HTERT RPE-1 (cell line): ENCODE data around the gene GSTT2B.
"Not testable (repeated sequence)": the region's sequence is repeated elsewhere in the genome, so short reads cannot be mapped to it uniquely, and the experiment has no call there.

Source experiments
- in situ Hi-C: fragments of 300-500 bp; cut with MboI; formaldehyde crosslinking; loops from 4 replicates; pipeline ENCODE4 v1.14.3; 2020; ENCODE audit warnings: low sequenced_read_pairs

Gene GSTT2B

DNA sequence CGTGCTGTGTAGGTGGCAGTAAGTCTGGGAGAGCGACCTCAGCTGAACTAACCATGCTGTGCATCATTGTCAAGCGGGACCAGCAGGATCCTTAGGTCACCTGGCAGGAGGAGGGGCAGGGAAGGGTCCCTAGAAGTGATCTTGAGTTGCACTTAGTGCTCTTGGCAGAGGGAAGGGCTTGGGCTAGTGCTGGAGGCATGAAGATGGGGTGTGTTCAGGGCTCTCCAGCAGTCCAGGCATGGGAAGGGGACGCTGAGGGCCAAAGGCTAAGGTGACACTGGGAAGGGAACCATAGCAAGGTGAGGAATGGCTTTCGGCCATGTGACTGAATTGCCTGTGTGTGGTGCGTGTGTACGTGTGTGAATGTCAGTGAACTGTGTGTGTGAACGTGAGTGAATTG, 25.1 kb upstream of the GSTT2B start:
- in situ Hi-C loops, result not testable (repeated sequence)

- in situ Hi-C loops, result no loop called here
Observed at GRCh38 chr22:23984430-23984829, 23.4 kb upstream of the GSTT2B start.

- in situ Hi-C loops, result not testable (repeated sequence)
Observed at GRCh38 chr22:23980567-23980966, 19.6 kb upstream of the GSTT2B start.

DNA sequence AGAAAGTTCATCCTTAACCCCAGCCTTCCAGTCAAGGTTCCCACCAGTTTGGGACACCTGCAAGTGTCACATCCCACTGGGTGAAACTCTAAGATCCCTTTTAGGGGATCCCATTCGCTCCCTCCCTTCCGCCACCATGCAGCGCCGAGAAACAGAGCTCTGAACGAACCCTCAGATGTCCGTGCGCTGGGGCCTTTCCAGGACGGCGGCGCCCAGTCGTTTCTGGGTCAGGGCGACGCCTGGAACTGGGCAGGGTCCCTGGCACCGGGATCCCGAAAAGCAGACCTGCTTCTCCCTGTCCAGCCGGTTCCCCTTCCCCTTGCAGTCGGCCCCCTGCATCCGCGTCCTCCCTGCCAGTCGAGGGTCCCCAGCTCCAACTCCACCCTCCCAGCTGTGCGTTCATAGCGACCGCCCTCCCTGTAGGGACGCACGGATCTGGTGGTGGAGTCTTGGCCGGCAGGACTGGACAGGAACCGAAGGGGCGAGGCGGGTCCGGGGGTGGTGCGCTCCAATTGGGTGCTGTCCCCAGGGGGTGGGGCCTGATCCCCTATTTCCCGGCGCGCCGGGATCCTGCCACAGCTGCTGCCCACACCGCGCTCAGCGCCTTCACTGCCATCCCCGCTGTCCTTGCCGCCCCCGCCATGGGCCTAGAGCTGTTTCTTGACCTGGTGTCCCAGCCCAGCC, 18.7 kb upstream of the GSTT2B start, which contains the start of gene GSTT2:
Gene GSTT2 (plus strand): TSS at position 578 of the 684 bp plus-strand sequence.
- in situ Hi-C loops, result not testable (repeated sequence)

GRCh38 chr22:23977304-23977703, 16.3 kb upstream of the GSTT2B start:
- in situ Hi-C loops, result not testable (repeated sequence)

- in situ Hi-C loops, result not testable (repeated sequence)
Observed at GRCh38 chr22:23974836-23975352, 13.9 kb upstream of the GSTT2B start.

DNA sequence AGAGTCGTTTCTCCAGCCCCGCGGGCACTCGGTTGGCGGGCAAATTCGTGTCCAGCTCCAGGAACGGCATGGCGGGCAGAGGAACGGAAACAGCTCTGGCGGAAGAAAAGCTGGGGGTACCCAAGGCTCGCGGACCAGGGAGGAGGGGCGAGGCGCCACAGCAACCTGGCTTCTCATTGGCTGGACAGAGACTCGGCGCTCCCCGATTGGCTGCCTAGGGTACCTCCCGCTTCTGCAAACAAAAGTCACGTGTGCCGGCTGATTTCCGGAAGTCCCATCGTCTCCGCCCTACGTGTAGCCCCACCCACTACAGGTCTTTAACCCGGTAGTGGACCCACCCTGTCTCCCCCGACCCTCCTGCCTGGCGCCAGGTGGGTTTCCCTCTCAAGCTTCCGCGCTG, 13.3 kb upstream of the GSTT2B start, which contains the start of gene DDT:
Gene DDT (minus strand): TSS at position 97 of the 400 bp plus-strand sequence. CDS start 27 bp downstream, at position 70.
- in situ Hi-C loops, result not testable (repeated sequence)

DNA sequence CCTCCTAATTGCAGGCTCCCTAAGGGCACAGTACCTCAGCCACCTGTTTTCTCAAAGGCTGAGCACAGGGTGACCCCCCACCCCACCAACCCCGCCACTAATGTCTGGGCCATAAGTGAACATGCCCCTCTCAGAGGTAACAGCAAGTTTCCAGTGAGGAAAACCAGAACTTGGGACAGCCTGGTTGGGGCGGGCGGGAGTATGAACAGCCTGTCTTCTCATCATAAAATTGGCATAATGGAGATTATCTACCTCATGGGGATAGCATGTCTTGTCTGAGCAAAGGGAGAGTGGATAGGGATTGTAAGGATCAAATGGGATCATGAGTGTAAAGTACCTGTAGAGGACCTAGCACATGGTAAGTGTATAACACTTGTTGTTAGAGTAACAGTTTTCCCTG, 10.9 kb upstream of the GSTT2B start:
- in situ Hi-C loops, result not testable (repeated sequence)

DNA sequence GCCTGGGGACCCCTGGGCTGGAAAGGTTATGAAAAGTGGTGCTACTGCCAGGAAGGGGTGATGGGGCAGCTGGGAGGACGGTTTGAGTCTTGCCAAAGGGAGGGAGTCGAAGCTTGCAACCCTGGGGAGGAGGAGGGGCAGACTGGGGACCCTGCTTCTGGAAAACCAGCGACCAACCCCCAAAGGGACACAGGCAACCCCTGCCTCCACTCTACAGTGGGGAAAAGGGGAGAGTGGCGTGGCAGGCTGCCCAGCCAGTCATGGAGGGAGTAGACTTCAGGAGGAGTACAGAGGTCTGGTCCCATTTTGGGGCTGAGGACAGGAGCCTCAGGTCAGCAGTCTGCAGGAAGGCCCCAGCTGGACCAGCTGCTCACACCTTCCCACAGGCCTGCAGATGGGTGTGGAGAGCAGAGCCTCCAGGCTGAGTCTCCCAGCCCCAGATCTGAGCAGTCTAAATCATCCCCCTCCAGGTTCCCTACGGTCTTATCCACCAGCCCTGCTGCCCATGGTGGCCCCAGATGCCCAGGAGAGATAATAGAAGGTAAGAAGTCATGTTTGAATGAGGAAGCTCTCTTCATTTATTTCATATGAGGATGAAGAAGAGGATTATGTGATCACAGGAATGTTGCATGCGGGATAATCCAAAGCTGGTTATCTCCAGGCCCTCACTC, 10.0 kb upstream of the GSTT2B start:
- in situ Hi-C loops, result no loop called here

GRCh38 chr22:23970201-23970641, 9.2 kb upstream of the GSTT2B start:
- in situ Hi-C loops, result no loop called here

DNA sequence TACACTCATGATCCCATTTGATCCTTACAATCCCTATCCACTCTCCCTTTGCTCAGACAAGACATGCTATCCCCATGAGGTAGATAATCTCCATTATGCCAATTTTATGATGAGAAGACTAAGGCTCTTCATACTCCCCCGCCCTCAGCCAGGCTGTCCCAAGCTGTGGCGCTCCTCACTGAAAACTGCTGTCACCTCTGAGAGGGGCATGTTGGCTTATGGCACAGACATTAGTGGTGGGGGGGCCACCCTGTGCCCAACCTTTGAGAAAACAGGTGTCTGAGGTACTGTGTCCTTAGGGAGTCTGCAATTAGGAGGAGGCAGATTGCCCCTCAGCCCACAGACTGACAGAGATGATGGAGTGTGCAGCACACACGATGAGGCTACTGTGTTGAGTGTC, 8.1 kb upstream of the GSTT2B start:
- in situ Hi-C loops, result no loop called here

DNA sequence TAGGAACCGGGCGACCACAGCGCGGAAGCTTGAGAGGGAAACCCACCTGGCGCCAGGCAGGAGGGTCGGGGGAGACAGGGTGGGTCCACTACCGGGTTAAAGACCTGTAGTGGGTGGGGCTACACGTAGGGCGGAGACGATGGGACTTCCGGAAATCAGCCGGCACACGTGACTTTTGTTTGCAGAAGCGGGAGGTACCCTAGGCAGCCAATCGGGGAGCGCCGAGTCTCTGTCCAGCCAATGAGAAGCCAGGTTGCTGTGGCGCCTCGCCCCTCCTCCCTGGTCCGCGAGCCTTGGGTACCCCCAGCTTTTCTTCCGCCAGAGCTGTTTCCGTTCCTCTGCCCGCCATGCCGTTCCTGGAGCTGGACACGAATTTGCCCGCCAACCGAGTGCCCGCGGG, 5.6 kb upstream of the GSTT2B start, which contains the start of gene DDTL:
Gene DDTL (plus strand): TSS at position 321 of the 400 bp plus-strand sequence. CDS start 27 bp downstream, at position 348.
- in situ Hi-C loops, result not testable (repeated sequence)

DNA sequence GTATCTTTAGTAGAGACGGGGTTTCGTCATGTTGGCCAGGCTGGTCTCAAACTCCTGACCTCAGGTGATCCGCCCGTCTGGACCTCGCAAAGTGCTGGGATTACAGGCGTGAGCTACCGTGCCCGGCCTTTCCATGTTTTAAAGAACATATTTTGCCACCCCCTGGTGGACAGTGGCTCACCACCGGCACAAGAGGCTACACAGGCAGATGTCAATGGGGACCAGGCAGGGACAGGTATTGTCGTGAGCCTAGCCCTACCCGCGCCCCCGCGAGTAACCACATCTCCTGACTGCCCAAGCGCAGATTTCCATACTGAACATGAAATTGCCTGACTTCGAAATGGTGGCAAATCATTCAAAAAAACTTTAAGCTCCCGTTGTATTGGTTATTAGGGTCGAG, 5.1 kb upstream of the GSTT2B start:
- in situ Hi-C loops, result not testable (repeated sequence)

- in situ Hi-C loops, result not testable (repeated sequence)
Observed at GRCh38 chr22:23956301-23956900, 4.6 kb downstream of the GSTT2B start.

GRCh38 chr22:23955886-23956285, 5.1 kb downstream of the GSTT2B start:
- in situ Hi-C loops, result not testable (repeated sequence)

GRCh38 chr22:23954991-23955305, 6.0 kb downstream of the GSTT2B start:
- in situ Hi-C loops, result not testable (repeated sequence)

DNA sequence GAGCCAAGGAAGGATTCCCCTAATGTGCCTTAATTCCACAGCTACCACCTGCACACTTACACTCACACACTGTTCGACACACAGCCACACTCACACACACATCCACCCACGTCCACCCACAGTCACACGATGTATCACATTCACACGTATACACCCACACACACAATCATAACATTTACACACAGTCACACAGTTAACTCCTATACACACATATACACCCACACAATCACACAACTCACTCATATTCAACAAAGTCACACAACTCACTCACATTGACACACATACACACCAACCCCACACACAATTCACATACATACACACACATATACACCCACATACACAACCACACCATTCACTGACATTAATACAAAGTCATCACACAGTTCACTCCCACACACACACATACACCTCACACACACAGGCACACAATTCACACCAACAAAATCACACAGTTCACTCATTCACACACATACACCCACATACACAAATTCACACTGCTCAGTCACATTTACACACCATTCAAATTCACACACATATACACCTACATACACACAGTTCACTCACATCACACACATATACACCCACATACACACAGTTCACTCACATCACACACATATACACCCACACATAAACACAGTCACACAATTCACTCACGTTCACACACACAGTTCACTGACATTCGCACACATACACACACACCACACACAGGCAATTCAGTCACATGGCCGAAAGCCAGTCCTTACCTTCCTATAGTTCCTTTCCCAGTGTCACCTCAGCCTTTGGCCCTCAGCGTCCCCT, 6.6 kb downstream of the GSTT2B start:
- in situ Hi-C loops, result not testable (repeated sequence)

DNA sequence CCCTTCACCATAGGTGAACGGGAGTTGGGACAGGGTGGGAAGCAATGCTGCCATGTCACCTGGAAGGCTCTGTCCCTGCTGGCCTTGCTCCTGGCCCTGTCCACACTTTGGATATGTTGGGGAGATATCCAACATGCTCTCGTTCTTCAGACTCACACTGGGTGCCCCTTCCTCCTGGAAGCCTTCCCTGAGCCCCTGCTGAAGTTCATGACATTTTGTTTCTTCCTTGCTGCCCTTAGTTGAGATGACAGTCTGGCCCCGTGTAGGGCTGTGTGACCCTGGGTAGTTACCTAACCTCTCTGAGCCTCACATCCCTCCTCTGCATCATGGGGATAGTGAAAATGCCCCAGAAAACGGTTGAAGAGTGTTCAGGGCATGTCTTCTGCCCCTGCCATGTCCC, 7.5 kb downstream of the GSTT2B start:
- in situ Hi-C loops, result not testable (repeated sequence)

- in situ Hi-C loops, result not testable (repeated sequence)
Observed at GRCh38 chr22:23952794-23953405, 8.1 kb downstream of the GSTT2B start.

GRCh38 chr22:23951383-23951782, 9.6 kb downstream of the GSTT2B start:
- in situ Hi-C loops, result not testable (repeated sequence)
